HG03280 (cell line): ENCODE data around the gene DNAH12.

ENCODE experiments used
- ATAC-seq: cut with Tn5 transposase; IDR thresholded peaks from one replicate; pipeline ENCODE4 v1.9.1; 2021; ENCODE audit warnings: mild to moderate bottlenecking, moderate library complexity; ENCODE audit not compliant: unreplicated experiment

The DNAH12 gene, protein sequence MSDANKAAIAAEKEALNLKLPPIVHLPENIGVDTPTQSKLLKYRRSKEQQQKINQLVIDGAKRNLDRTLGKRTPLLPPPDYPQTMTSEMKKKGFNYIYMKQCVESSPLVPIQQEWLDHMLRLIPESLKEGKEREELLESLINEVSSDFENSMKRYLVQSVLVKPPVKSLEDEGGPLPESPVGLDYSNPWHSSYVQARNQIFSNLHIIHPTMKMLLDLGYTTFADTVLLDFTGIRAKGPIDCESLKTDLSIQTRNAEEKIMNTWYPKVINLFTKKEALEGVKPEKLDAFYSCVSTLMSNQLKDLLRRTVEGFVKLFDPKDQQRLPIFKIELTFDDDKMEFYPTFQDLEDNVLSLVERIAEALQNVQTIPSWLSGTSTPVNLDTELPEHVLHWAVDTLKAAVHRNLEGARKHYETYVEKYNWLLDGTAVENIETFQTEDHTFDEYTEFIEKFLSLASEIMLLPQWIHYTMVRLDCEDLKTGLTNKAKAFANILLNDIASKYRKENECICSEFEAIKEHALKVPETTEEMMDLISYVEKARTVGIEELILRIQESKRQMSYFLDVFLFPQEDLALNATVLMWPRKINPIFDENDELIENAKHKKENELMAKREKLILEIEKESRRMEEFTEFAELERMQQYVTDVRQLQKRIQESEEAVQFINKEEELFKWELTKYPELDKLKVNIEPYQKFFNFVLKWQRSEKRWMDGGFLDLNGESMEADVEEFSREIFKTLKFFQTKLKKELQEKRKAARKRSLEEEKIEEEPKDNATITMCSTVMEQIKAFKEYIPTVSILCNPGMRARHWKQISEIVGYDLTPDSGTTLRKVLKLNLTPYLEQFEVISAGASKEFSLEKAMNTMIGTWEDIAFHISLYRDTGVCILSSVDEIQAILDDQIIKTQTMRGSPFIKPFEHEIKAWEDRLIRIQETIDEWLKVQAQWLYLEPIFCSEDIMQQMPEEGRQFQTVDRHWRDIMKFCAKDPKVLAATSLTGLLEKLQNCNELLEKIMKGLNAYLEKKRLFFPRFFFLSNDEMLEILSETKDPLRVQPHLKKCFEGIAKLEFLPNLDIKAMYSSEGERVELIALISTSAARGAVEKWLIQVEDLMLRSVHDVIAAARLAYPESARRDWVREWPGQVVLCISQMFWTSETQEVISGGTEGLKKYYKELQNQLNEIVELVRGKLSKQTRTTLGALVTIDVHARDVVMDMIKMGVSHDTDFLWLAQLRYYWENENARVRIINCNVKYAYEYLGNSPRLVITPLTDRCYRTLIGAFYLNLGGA (N-terminal part only)

DNA sequence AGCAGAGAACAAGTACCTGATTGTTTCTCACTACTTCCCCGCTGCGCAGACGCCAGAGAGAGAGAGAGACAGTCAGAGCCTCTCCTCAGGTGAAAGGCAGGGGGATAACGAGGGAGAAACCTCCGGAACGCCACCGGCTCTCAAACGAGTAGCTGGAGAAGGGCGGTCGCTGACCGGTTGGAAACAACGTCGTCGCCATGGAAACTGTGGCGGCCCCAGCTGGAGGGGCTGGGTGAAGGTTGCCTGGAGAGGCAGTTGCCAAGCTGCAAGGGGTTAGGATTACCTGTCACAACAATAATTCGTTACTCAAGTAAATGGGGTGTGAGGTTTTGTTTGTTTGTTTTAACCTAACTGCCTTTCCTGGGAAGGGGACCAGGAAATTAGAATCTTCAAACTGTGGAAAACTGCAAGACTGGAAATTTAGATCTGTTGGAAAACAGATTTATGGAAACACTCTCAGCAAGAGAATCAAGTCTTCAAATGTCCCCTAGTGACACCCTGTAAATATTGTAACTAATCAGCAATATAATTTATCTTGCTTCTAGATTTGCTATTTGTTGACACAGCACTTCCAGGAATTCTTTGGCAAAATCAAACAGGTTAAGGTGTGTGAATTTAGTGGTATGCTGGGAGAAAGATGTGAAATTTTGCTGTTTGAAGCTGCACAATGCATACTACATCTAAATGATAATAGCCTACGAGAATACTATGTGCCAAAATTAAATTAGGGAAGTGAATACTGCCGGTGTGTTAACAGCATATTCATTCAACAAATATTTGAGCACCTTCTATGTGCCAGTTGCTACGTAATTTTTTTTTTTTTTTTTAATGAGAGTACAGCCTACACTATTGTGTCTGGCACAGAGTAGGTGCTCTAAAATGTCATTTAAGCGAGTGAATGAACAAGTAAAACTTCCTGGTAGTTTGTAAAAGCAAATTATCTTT lies at the start of gene DNAH12:
TSS of gene DNAH12 (minus strand) at position 164 of the 945 bp plus-strand sequence. CDS start 1,474 bp downstream, outside the sequence.
- no peak for ATAC-seq

DNA sequence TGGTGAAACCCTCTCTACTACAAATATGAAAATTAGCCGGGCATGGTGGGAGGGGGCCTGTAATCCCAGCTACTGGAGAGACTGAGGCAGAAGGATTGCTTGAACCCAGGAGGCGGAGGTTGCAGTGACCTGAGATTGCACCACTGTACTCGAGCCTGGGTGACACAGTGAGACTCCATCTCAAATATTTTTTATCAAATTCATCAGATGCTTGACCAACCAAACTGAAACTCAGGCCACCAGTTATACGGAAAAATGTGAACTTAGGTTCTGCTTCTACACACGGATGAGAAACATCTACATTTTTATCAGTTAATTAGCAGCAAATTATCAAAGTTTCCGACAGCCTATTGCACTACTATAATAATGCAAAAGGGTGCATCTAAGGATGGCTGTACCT lies 48.2 kb upstream of the DNAH12 start:
- ATAC-seq, result no peak

DNA sequence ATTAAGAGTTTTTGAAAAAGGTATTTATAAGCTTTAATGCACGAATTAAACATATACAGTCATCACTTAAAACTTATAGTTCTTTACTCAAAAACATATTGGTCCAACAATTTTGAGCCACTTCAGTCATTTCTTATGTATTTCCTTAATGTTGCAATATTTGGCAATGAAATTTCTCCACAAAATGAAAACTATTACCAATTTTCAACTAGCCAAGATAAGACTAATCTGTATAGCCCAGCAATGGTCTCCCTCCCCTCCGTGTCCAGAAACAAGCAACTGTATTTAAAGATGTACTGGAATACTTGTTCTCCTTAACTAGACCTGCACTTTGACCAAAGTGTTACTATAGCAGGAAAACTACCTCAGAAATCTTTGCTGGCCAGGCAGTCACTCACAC lies 43.8 kb upstream of the DNAH12 start:
- ATAC-seq, result no peak

DNA sequence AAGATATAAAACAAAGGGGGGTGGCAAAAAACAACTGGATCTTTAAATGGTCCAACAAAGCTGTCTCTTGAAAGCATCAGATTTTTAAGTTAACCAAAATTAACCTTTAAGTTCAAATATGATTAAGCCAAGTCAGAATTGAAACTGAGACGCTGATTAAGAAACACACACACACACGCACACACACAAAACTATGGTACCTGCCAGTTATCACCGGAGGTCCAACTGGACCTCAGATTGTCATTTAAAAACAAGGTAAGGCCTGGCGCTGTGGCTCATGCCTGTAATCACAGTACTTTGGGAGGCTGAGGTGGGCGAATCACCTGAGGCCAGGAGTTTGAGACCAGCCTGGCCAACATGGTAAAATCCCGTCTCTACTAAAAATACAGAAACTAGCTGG lies 42.6 kb upstream of the DNAH12 start:
- no peak for ATAC-seq

DNA sequence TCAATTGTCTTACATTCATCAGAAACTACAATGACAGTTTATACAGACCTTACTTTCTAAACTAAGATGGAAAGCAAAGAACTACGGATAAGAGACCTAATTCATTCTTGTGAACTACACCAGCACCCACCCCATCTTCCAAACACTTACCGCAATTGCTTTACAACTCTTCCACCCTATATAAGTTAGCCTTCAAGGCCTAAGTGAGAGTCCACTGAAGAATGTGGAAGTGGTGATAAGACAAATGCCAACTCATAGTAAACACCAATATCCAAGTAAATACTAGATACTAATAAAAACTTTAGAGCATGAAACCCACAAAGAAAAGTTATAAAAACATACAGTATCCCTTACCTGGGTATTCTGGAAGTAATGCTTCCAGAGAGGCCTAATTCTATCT lies 39.4 kb upstream of the DNAH12 start:
- ATAC-seq, result no peak

DNA sequence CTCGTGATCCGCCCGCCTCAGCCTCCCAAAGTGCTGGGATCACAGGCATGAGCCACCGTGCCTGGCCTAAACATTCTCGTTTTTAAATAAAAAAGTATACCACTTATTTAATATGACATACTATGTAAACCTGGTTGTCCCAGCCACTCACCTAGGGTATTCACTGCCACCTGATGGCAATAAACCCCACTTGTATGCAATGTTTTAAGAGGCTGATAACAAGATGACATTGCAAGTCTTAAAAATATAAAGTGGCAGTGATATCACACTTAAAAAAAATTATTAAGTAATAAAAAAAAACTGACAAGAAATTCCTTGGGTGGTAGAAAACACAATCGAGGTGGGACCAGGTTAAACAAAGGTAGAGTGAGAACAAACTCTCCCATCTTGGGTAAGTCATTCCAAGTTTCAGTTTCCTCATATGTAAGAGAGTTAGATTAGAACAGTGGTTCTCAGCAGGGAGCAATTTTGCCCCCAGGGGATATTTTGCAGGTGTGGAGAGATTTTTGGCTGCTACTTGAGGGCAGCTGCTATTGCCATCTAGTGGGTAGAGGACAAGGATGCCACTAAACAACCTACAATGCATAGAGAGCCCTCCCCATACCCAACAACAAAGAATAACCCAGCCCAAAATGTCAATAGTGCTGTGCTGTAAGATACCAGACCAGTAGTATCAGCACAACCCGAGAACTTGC lies 38.5 kb upstream of the DNAH12 start:
- no peak for ATAC-seq

DNA sequence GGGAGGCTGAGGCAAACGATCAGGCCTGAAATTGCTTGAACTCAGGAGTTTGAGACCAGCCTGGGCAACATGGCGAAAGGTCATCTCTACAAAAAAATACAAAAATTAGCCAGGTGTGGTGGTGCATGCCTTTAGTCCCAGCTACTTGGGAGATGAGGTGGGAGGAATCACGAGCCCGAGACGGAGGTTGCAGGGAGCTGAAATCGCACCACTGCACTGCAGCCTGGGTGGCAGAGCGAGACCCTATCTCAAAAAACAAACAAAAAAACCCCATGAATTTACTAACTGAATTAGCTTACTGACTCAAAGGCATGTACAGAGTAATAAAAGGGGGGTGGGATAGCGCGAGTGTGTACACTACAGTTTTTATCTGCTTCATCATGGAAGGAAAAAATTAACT lies 33.7 kb upstream of the DNAH12 start:
- ATAC-seq, result no peak

DNA sequence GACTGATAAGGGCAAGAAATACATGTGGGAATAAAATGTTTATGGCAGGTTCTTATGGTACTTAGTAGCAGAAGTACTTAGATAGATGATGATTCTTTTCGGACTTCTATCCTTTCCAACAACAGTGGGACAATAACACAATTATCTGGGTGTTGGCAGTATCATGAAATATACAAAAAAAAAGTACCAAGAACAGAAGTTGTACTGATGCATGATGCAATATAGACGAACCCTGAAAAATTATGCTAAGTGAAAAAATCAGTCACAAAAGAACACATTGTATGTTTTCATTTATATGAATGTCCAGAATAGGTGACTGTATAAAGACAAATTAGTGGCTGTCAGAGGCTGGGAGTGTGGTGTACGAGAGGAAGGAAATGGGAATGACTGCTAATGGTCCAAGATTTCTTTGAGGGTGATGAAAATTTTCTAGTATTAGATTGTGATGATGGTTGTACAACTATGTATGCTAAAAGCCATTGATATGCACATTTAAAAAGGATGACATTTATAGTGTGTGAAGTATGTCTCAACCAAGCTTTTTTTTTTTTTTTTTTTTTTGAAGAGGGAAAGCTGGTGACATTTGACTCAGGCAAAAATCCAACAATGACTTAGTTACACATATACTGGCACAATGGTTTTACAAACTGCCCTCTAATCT lies 32.0 kb upstream of the DNAH12 start:
- no peak for ATAC-seq

DNA sequence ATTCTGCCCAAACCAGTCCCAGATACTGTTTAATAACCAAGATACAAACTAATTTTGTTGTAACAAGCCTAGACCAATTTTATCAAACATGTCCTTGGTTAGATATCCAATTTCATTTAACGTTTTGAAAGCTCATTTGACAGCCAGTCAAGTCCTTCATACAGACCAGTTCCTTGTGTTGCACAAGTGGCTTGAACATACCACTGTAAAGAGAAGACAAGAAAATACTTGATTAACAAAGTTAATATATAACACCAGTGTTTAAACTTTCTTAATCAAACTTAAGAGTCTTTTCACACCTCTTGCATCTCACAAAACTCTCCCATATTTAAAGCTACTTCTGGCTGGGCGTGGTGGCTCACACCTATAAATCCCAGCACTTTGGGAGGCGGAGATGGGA lies 28.0 kb upstream of the DNAH12 start:
- ATAC-seq, result no peak

DNA sequence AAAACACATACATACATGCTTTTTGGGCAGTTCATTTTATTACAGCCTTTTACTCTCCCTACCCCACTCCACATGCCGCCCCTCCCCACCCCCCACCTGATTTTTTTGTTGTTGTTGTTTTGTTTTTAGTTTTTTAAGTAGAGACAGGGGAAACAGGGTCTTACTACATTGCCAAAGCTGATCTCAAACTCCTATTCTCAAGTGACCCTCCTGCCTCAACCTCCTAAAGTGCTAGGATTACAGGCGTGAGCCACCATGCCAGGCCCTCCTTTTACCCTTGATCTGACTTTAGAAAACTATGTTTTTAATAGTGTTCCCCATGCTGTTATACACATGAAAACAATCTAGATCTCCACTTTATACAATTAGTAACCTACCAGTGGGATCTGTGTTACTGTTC lies 26.7 kb upstream of the DNAH12 start:
- no peak for ATAC-seq

DNA sequence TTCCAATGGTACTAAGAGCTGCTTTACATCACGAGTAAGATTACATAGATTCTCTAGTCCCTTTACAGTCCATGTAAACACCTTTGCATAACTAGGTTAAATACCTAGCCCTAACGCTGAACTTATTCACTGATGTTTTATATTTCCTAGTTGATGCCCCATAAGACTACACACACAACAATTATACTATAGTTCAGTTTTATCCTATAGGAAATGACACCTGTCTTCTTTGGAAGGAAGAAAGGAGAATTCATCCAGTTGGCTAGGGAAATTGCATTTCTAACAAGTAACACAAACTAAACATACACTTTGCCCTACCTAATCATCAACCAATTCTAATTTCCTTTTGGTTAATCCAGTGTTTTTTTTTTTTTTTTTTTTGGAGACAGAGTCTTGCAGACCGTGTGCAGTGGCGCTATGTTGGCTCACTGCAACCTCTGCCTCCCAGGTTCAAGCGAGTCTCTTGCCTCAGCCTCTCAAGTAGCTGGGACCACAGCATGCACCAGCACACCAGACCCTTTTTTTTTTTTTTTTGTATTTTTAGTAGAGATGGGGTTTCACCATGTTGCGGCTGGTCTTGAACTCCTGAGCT lies 25.8 kb upstream of the DNAH12 start:
- ATAC-seq, result no peak

DNA sequence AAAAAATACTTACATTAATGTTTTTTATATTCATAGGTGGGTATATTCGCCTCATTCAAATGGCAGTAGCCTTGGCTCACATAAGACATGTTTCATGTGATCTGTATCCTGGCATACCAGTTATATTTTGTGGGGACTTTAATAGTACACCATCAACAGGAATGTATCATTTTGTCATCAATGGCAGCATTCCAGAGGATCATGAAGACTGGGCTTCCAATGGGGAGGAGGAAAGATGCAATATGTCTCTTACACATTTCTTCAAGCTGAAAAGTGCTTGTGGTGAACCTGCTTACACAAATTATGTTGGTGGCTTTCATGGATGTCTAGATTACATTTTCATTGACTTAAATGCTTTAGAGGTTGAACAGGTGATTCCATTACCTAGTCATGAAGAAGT lies 15.4 kb upstream of the DNAH12 start:
- ATAC-seq, result no peak

DNA sequence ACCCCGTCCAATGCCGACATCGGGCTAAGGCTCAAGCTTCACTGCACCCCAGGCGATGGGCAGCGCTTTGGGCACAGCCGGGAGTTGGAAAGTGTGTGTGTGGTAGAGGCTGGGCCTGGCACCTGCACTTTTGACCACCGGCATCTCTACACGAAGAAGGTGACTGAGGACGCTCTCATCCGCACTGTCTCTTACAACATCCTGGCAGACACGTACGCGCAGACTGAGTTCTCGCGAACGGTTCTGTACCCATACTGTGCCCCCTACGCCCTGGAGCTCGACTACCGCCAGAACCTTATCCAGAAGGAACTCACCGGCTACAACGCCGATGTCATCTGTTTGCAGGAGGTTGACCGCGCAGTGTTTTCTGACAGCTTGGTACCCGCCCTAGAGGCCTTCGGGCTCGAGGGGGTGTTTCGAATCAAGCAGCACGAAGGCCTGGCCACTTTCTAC lies 13.0 kb upstream of the DNAH12 start:
- peak; percentile 14 for ATAC-seq

DNA sequence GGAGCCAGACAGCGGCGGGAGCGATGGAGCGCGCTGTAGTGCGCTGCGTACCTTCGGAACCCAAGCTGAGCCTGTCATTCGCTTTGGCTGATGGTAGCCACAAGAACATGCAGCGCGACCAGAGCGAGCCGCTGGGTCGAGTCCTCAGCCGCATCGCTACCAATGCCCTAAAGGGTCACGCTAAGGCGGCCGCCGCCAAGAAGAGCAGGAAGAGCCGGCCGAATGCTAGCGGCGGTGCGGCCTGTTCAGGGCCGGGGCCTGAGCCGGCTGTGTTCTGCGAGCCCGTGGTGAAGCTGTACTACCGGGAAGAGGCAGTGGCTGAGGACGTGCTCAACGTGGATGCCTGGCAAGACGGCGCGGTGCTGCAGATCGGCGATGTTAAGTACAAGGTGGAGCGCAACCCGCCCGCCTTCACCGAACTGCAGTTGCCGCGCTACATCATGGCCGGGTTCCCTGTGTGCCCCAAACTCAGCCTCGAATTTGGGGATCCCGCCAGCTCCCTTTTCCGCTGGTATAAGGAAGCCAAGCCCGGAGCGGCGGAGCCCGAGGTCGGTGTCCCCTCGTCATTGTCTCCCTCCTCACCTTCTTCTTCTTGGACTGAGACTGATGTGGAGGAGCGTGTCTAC lies 12.4 kb upstream of the DNAH12 start:
- peak; percentile 29 for ATAC-seq

DNA sequence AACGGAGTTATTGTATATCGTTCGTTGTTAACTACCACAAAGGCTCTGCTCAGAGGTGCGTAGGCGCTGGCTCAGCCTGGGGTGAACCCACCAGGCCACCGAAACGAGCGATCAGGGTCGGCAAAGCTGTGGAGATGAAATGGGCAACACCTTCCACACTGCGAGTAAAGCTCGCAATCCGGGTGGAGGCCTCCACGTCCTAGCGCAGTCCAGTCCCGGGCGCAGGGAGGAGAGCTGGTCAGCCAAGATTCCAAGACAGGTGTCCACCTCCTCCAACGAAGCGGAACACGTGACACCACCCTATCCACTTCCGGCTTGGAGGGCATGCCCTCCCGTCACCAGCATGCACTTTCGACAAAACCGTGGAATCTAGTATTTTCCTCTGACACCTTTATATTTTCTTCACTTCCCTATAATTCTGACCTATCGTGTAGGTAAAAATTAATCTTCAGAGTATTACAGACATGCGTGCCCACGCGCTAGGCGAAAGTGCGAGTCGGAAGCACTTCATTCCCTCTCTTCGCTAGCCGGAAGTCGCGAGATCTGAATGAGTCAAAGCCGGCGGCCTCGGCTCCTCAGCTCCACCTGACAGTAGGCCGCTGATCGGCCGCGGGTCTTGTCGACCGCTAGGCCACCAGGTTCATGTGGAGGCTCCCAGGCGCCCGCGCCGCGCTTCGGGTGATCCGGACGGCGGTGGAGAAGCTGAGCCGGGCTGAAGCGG lies 11.8 kb upstream of the DNAH12 start, which contains the start of gene PDE12:
TSS of gene PDE12 (plus strand) at position 537 of the 721 bp plus-strand sequence. CDS start at position 643, 106 bp downstream.
- ATAC-seq, result peak; percentile 74

DNA sequence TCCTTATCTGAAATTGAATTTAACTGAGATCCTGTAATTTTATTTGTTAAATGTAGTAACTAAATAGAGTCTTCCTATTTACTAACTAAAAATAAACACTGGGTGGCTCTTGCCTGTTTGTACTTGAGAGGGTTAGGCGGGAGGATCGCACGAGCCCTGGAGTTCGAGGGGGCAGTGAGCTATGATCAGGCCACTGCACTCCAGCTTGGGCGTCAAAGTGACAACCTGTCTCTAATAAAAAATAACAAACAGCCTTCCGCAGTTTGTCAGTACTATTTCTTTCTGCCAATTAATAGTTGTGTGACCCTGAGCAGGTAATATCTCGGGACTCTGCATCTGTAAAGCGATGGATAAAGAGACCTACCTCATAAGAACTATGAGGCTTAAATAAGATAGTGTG lies 11.2 kb upstream of the DNAH12 start:
- ATAC-seq, result no peak

DNA sequence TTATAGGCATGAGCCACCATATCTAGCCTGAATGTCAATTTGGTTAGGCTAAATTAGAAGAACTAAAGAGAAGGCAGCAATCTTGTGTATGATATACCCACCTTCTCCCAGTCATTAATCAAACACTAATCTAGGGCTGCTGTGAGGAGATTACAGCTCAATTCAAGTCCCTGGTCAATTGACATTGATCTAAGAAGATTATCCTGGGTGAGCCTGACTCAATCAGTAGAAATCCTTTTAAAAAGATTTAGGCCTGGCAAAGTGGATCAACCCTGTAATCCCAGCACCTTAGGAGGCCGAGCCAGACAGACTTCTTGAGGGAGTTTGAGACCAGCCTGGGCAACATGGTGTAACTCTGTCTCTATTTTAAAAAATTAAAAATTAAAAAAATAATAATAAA lies 2.5 kb upstream of the DNAH12 start:
- no peak for ATAC-seq
